ENCODE measurements around the gene ZNF396.

DNA sequence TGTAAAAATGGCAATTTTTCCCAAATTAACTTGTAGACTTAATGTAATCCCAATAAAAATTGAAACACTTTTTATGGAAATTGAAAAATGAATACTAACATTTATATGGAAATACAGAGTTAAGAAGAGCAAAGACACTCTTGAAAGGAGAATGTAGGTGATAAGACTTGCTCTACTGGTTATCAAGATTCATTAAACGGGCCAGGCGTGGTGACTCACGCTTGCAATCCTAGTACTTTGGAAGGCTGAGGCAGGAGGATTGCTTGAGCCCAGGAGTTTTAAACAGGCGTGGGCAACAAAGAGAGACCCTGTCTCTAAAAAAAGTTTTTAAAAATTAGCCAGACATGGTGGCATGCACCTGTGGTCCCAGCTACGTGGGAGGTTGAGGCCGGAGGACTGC is 29.5 kb upstream of the ZNF396 start:
- no peak for TF ChIP-seq POLR2A (IDR thresholded peaks at IDR 0.05)
- TF ChIP-seq, protein P1, sequence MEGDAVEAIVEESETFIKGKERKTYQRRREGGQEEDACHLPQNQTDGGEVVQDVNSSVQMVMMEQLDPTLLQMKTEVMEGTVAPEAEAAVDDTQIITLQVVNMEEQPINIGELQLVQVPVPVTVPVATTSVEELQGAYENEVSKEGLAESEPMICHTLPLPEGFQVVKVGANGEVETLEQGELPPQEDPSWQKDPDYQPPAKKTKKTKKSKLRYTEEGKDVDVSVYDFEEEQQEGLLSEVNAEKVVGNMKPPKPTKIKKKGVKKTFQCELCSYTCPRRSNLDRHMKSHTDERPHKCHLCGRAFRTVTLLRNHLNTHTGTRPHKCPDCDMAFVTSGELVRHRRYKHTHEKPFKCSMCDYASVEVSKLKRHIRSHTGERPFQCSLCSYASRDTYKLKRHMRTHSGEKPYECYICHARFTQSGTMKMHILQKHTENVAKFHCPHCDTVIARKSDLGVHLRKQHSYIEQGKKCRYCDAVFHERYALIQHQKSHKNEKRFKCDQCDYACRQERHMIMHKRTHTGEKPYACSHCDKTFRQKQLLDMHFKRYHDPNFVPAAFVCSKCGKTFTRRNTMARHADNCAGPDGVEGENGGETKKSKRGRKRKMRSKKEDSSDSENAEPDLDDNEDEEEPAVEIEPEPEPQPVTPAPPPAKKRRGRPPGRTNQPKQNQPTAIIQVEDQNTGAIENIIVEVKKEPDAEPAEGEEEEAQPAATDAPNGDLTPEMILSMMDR (IDR thresholded peaks at IDR 0.05), result no peak
